Stimulated activated naive CD8-positive, alpha-beta T cell treated with anti-CD3 and anti-CD28 coated beads, Interleukin-15, Interleukin-2, amounts not matched to agents 100 ng/mL and 50 ng/mL, for 24 hours (primary cell): Measurements from ENCODE around the gene PTGR3.

Source experiments
- H3K27ac Mint-ChIP-seq: one replicate; pipeline ENCODE4 v1.8.0; 2021; ENCODE audit warnings: mild to moderate bottlenecking, mixed read lengths
- H3K27me3 Mint-ChIP-seq: one replicate; pipeline ENCODE4 v1.8.0; 2021; ENCODE audit warnings: mixed read lengths
- H3K36me3 Mint-ChIP-seq: one replicate; pipeline ENCODE4 v1.8.0; 2021; ENCODE audit warnings: low read depth, mixed read lengths
- H3K4me1 Mint-ChIP-seq: one replicate; pipeline ENCODE4 v1.8.0; 2021; ENCODE audit warnings: low read depth, mixed read lengths
- H3K4me3 Mint-ChIP-seq: one replicate; pipeline ENCODE4 v1.8.0; 2021; ENCODE audit warnings: mild to moderate bottlenecking, mixed read lengths
- H3K9me3 Mint-ChIP-seq: one replicate; pipeline ENCODE4 v1.8.0; 2021; ENCODE audit warnings: mixed read lengths

PTGR3 gene

GRCh38 chr18:75183973-75184493 is 24.9 kb downstream of the PTGR3 start:
- H3K36me3 Mint-ChIP-seq: no peaks in the 10 kb centered on the region
- no peak overlapping the region for H3K27ac Mint-ChIP-seq
- peaks cover 9% of the 10 kb centered on the region for H3K9me3 Mint-ChIP-seq
- peaks cover 4% of the 10 kb centered on the region for H3K27me3 Mint-ChIP-seq
- no peaks in the 10 kb centered on the region for H3K4me1 Mint-ChIP-seq
- H3K4me3 Mint-ChIP-seq: no peak overlapping the region

- Mint-ChIP-seq H3K36me3 (no peaks in the 10 kb centered on the region), H3K27me3 (peaks cover 4% of the 10 kb centered on the region), H3K4me1 (no peaks in the 10 kb centered on the region), H3K9me3 (peaks cover 9% of the 10 kb centered on the region), H3K27ac (no peak overlapping the region), H3K4me3 (no peak overlapping the region)
Measured at GRCh38 chr18:75183524-75183923, 25.4 kb downstream of the PTGR3 start.

GRCh38 chr18:75179819-75180600 is 28.9 kb downstream of the PTGR3 start:
- Mint-ChIP-seq H3K36me3 (no peaks in the 10 kb centered on the region), H3K4me1 (no peaks in the 10 kb centered on the region), H3K9me3 (peaks cover 9% of the 10 kb centered on the region), H3K27ac (no peak overlapping the region), H3K27me3 (peaks cover 4% of the 10 kb centered on the region), H3K4me3 (no peak overlapping the region)

GRCh38 chr18:75178376-75178775 is 30.6 kb downstream of the PTGR3 start:
- Mint-ChIP-seq H3K36me3 (no peaks in the 10 kb centered on the region), H3K27me3 (peaks cover 4% of the 10 kb centered on the region), H3K27ac (no peak overlapping the region), H3K4me1 (peaks cover 1% of the 10 kb centered on the region), H3K4me3 (no peak overlapping the region), H3K9me3 (peaks cover 9% of the 10 kb centered on the region)

- no peak overlapping the region for H3K4me3 Mint-ChIP-seq
- H3K27ac Mint-ChIP-seq: no peak overlapping the region
- H3K9me3 Mint-ChIP-seq: peaks cover 9% of the 10 kb centered on the region
- peaks cover 9% of the 10 kb centered on the region for H3K4me1 Mint-ChIP-seq
- peaks cover 4% of the 10 kb centered on the region for H3K27me3 Mint-ChIP-seq
- H3K36me3 Mint-ChIP-seq: no peaks in the 10 kb centered on the region
Measured at GRCh38 chr18:75176849-75177248, 32.1 kb downstream of the PTGR3 start.

GRCh38 chr18:75173738-75174137 is 35.2 kb downstream of the PTGR3 start:
- no peak overlapping the region for H3K4me3 Mint-ChIP-seq
- H3K27me3 Mint-ChIP-seq: no peaks in the 10 kb centered on the region
- H3K27ac Mint-ChIP-seq: no peak overlapping the region
- no peaks in the 10 kb centered on the region for H3K9me3 Mint-ChIP-seq
- peaks cover 9% of the 10 kb centered on the region for H3K4me1 Mint-ChIP-seq
- no peaks in the 10 kb centered on the region for H3K36me3 Mint-ChIP-seq

GRCh38 chr18:75173125-75173432 is 35.9 kb downstream of the PTGR3 start:
- Mint-ChIP-seq H3K27me3 (no peaks in the 10 kb centered on the region), H3K36me3 (no peaks in the 10 kb centered on the region), H3K4me1 (peaks cover 9% of the 10 kb centered on the region), H3K9me3 (no peaks in the 10 kb centered on the region), H3K27ac (no peak overlapping the region), H3K4me3 (no peak overlapping the region)

GRCh38 chr18:75172299-75173124 is 36.4 kb downstream of the PTGR3 start:
- Mint-ChIP-seq H3K9me3 (no peaks in the 10 kb centered on the region), H3K36me3 (no peaks in the 10 kb centered on the region), H3K4me1 (peaks cover 9% of the 10 kb centered on the region), H3K27ac (no peak overlapping the region), H3K4me3 (no peak overlapping the region), H3K27me3 (no peaks in the 10 kb centered on the region)

GRCh38 chr18:75170916-75171315 is 38.0 kb downstream of the PTGR3 start:
- H3K27me3 Mint-ChIP-seq: no peaks in the 10 kb centered on the region
- H3K27ac Mint-ChIP-seq: no peak overlapping the region

GRCh38 chr18:75170022-75170789 is 38.7 kb downstream of the PTGR3 start:
- no peak overlapping the region for H3K4me3 Mint-ChIP-seq
- H3K4me1 Mint-ChIP-seq: peaks cover 9% of the 10 kb centered on the region
- H3K27ac Mint-ChIP-seq: no peak overlapping the region
- H3K36me3 Mint-ChIP-seq: no peaks in the 10 kb centered on the region
- no peaks in the 10 kb centered on the region for H3K9me3 Mint-ChIP-seq
- no peaks in the 10 kb centered on the region for H3K27me3 Mint-ChIP-seq

More at GRCh38 chr18:75170916-75171315, 38.0 kb downstream of the PTGR3 start:
- Mint-ChIP-seq H3K4me1 (peaks cover 9% of the 10 kb centered on the region), H3K9me3 (no peaks in the 10 kb centered on the region), H3K4me3 (no peak overlapping the region), H3K36me3 (no peaks in the 10 kb centered on the region)

- Mint-ChIP-seq H3K27ac (no peak overlapping the region), H3K36me3 (no peaks in the 10 kb centered on the region), H3K9me3 (no peaks in the 10 kb centered on the region), H3K4me1 (peaks cover 9% of the 10 kb centered on the region), H3K4me3 (no peak overlapping the region), H3K27me3 (no peaks in the 10 kb centered on the region)
Measured at GRCh38 chr18:75169411-75169810, 39.5 kb downstream of the PTGR3 start.

- no peaks in the 10 kb centered on the region for H3K27me3 Mint-ChIP-seq
- no peak overlapping the region for H3K4me3 Mint-ChIP-seq
- peaks cover 9% of the 10 kb centered on the region for H3K4me1 Mint-ChIP-seq
- no peak overlapping the region for H3K27ac Mint-ChIP-seq
- H3K9me3 Mint-ChIP-seq: no peaks in the 10 kb centered on the region
- H3K36me3 Mint-ChIP-seq: no peaks in the 10 kb centered on the region
Measured at GRCh38 chr18:75168619-75169018, 40.3 kb downstream of the PTGR3 start.

GRCh38 chr18:75167759-75168618 is 41.0 kb downstream of the PTGR3 start:
- H3K36me3 Mint-ChIP-seq: no peaks in the 10 kb centered on the region
- H3K4me3 Mint-ChIP-seq: no peak overlapping the region
- H3K27me3 Mint-ChIP-seq: no peaks in the 10 kb centered on the region
- no peak overlapping the region for H3K27ac Mint-ChIP-seq
- H3K4me1 Mint-ChIP-seq: peaks cover 4% of the 10 kb centered on the region
- H3K9me3 Mint-ChIP-seq: no peaks in the 10 kb centered on the region

GRCh38 chr18:75167137-75167536 is 41.8 kb downstream of the PTGR3 start:
- H3K27me3 Mint-ChIP-seq: no peaks in the 10 kb centered on the region
- no peaks in the 10 kb centered on the region for H3K4me1 Mint-ChIP-seq
- no peaks in the 10 kb centered on the region for H3K9me3 Mint-ChIP-seq
- no peaks in the 10 kb centered on the region for H3K36me3 Mint-ChIP-seq
- no peak overlapping the region for H3K4me3 Mint-ChIP-seq
- H3K27ac Mint-ChIP-seq: no peak overlapping the region
